Measurements from ENCODE around the gene SLC12A9. TPM values are rescaled to one million over a fixed set of nuclear protein-coding genes. Genes with fewer than 3 reads are reported as not detected.

SLC12A9 gene
- total and polyA plus RNA-seq, 2 experiments from 2014 or later = 10.3 to 39.9 TPM

DNA sequence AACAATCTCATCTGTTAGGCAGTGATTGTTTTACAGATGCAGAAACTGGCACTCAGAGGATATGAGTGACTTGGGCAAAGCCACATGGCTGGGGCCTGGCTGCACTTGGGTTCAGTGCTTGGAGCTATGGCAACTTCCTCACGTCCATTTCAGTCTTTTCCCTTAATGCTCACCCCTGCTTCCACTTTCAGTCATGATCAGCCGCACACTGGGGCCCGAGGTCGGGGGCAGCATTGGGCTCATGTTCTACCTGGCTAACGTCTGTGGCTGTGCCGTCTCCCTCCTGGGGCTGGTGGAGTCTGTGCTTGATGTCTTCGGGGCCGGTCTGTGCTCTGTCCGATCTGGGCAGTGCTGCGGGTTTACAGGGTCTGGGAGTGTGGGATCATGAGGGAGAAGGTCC, 3.0 kb downstream of the SLC12A9 start (continued):
- TF ChIP-seq, protein P1, sequence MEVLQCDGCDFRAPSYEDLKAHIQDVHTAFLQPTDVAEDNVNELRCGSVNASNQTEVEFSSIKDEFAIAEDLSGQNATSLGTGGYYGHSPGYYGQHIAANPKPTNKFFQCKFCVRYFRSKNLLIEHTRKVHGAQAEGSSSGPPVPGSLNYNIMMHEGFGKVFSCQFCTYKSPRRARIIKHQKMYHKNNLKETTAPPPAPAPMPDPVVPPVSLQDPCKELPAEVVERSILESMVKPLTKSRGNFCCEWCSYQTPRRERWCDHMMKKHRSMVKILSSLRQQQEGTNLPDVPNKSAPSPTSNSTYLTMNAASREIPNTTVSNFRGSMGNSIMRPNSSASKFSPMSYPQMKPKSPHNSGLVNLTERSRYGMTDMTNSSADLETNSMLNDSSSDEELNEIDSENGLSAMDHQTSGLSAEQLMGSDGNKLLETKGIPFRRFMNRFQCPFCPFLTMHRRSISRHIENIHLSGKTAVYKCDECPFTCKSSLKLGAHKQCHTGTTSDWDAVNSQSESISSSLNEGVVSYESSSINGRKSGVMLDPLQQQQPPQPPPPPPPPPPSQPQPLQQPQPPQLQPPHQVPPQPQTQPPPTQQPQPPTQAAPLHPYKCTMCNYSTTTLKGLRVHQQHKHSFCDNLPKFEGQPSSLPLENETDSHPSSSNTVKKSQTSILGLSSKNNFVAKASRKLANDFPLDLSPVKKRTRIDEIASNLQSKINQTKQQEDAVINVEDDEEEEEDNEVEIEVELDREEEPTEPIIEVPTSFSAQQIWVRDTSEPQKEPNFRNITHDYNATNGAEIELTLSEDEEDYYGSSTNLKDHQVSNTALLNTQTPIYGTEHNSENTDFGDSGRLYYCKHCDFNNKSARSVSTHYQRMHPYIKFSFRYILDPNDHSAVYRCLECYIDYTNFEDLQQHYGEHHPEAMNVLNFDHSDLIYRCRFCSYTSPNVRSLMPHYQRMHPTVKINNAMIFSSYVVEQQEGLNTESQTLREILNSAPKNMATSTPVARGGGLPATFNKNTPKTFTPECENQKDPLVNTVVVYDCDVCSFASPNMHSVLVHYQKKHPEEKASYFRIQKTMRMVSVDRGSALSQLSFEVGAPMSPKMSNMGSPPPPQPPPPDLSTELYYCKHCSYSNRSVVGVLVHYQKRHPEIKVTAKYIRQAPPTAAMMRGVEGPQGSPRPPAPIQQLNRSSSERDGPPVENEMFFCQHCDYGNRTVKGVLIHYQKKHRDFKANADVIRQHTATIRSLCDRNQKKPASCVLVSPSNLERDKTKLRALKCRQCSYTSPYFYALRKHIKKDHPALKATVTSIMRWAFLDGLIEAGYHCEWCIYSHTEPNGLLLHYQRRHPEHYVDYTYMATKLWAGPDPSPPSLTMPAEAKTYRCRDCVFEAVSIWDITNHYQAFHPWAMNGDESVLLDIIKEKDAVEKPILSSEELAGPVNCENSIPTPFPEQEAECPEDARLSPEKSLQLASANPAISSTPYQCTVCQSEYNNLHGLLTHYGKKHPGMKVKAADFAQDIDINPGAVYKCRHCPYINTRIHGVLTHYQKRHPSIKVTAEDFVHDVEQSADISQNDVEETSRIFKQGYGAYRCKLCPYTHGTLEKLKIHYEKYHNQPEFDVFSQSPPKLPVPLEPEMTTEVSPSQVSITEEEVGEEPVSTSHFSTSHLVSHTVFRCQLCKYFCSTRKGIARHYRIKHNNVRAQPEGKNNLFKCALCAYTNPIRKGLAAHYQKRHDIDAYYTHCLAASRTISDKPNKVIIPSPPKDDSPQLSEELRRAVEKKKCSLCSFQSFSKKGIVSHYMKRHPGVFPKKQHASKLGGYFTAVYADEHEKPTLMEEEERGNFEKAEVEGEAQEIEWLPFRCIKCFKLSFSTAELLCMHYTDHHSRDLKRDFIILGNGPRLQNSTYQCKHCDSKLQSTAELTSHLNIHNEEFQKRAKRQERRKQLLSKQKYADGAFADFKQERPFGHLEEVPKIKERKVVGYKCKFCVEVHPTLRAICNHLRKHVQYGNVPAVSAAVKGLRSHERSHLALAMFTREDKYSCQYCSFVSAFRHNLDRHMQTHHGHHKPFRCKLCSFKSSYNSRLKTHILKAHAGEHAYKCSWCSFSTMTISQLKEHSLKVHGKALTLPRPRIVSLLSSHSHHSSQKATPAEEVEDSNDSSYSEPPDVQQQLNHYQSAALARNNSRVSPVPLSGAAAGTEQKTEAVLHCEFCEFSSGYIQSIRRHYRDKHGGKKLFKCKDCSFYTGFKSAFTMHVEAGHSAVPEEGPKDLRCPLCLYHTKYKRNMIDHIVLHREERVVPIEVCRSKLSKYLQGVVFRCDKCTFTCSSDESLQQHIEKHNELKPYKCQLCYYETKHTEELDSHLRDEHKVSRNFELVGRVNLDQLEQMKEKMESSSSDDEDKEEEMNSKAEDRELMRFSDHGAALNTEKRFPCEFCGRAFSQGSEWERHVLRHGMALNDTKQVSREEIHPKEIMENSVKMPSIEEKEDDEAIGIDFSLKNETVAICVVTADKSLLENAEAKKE (CRISPR knock-in tag; IDR thresholded peaks at IDR 0.05) = no peak
- TF ChIP-seq CREB1 (CRISPR knock-in tag; IDR thresholded peaks at IDR 0.05; ENCODE audit: low read depth) (no peak), STAT1 (IDR thresholded peaks at IDR 0.05; ENCODE audit: unreplicated experiment) (no peak)

DNA sequence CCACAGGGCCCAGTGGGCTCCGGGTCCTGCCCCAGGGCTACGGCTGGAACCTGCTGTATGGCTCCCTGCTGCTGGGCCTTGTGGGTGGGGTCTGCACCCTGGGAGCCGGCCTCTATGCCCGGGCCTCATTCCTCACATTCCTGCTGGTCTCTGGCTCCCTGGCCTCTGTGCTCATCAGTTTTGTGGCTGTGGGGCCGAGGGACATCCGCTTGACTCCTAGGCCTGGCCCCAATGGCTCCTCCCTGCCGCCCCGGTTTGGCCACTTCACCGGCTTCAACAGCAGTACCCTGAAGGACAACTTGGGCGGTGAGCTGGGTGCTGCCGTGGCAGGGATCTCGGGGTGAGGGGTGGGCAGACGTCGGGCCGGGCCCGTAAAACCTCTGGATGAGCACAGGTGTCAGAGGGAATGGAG, 4.4 kb downstream of the SLC12A9 start:
- DNase-seq (ENCODE audit: low spot score) (peak; percentile 26), ATAC-seq (no peak)
- Mint-ChIP-seq H3K4me1 (peaks cover 8% of the 10 kb centered on the region; the same call in 2 of the 3 replicates), H3K27me3 (ENCODE audit: insufficient read depth, low read depth, poor library complexity) (peaks cover 15% of the 10 kb centered on the region), H3K9me3 (no peaks in the 10 kb centered on the region), H3K27ac (0 out of 2 replicates have a peak overlapping the region, but pooled peaks have one; percentile 56), H3K4me3 (no peak overlapping the region), H3K36me3 (ENCODE audit: low read depth) (peaks cover 31% of the 10 kb centered on the region)
- Histone ChIP-seq H3K4me1 (ENCODE audit: insufficient read depth) (peaks cover 5% of the 10 kb centered on the region; the same call in 1 of the 2 replicates), H3K4me3 (no peak overlapping the region), H4K20me1 (replicated peaks; ENCODE audit: insufficient read depth) (no peaks in the 10 kb centered on the region), H2AFZ (no peak overlapping the region), H3K27me3 (ENCODE audit: insufficient read depth) (no peaks in the 10 kb centered on the region), H3K27ac (ENCODE audit: low read depth) (no peak overlapping the region), H3K4me2 (no peak overlapping the region), H3K9me2 (ENCODE audit: insufficient read depth) (no peaks in the 10 kb centered on the region), H3F3A (replicated peaks; ENCODE audit: low read depth) (0 out of 2 replicates have a peak, but pooled peaks cover under 1% of the 10 kb centered on the region), H3K36me3 (ENCODE audit: insufficient read depth) (peaks cover 4% of the 10 kb centered on the region), H3K79me2 (replicated peaks; ENCODE audit: insufficient read depth) (peaks cover 43% of the 10 kb centered on the region)
- TF ChIP-seq POLR2AphosphoS5 (IDR thresholded peaks at IDR 0.05; ENCODE audit: low read depth) (no peak), JUNB (IDR thresholded peaks at IDR 0.05; ENCODE audit: unreplicated experiment) (no peak), NANOG (IDR thresholded peaks at IDR 0.05; ENCODE audit: borderline replicate concordance) (no peak), EZH2 (IDR thresholded peaks at IDR 0.05; ENCODE audit: low read depth, unreplicated experiment) (no peak)
- TF ChIP-seq, protein P1 (CRISPR knock-in tag; IDR thresholded peaks at IDR 0.05) = no peak
- TF ChIP-seq, protein P2, sequence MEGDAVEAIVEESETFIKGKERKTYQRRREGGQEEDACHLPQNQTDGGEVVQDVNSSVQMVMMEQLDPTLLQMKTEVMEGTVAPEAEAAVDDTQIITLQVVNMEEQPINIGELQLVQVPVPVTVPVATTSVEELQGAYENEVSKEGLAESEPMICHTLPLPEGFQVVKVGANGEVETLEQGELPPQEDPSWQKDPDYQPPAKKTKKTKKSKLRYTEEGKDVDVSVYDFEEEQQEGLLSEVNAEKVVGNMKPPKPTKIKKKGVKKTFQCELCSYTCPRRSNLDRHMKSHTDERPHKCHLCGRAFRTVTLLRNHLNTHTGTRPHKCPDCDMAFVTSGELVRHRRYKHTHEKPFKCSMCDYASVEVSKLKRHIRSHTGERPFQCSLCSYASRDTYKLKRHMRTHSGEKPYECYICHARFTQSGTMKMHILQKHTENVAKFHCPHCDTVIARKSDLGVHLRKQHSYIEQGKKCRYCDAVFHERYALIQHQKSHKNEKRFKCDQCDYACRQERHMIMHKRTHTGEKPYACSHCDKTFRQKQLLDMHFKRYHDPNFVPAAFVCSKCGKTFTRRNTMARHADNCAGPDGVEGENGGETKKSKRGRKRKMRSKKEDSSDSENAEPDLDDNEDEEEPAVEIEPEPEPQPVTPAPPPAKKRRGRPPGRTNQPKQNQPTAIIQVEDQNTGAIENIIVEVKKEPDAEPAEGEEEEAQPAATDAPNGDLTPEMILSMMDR (conservative IDR thresholded peaks at IDR 0.05; ENCODE audit: low read depth in 2 of 2) = no peak

Measured in GM23338 (cell line).